Naive thymus-derived CD8-positive, alpha-beta T cell (primary cell): Measurements from ENCODE around the gene CACNA1C. TPM values are rescaled to one million over a fixed set of nuclear protein-coding genes. Genes with fewer than 3 reads are reported as not detected.
A peak's percentile ranks its signal among the peaks of the same experiment; 100 is the strongest.
"Not testable (repeated sequence)": the region's sequence is repeated elsewhere in the genome, so short reads cannot be mapped to it uniquely, and the experiment has no call there.

Experiments used
- ATAC-seq, 2 donors: fragments of 150-1000 bp; cut with Tn5 transposase in 1 of 2; sonication (Bioruptor Pico), chemical (Tn5 transposase) in 1 of 2; 1 replicate in 1 of 2; 2 replicates in 1 of 2; pipeline ENCODE4 v1.10.0; 2021; ENCODE audit warnings: mild to moderate bottlenecking in 2 of 2, moderate library complexity in 2 of 2
- POLR2A ChIA-PET: fragments of 350-600 bp; sonication (Branson Sonifier 250); formaldehyde crosslinking; loops from one replicate; lab custom pipeline; 2021; ENCODE audit warnings: antibody characterized with exemption; lab: Charles Lee
- DNase-seq, 10 donors: peaks; one replicate each; pipeline versions ENCODE4 v3.0.0 to v3.0.0-alpha.2; 2020 to 2022
- H3K27ac Mint-ChIP-seq, 10 donors: one replicate each; pipeline ENCODE4 v1.8.0; 2020 to 2022; ENCODE audit warnings: mild to moderate bottlenecking in 10 of 10, mixed read lengths in 10 of 10, moderate library complexity in 4 of 10, inconsistent platforms in 1 of 10
- H3K27me3 Mint-ChIP-seq, 5 donors: one replicate each; pipeline ENCODE4 v1.8.0; 2021 to 2022; ENCODE audit warnings: mixed read lengths in 5 of 5
- H3K36me3 Mint-ChIP-seq, 3 donors: one replicate each; pipeline ENCODE4 v1.8.0; 2020 to 2022; ENCODE audit warnings: mixed read lengths in 3 of 3, mild to moderate bottlenecking in 2 of 3, inconsistent platforms in 1 of 3
- H3K4me1 Mint-ChIP-seq, 4 donors: one replicate each; pipeline ENCODE4 v1.8.0; 2021 to 2022; ENCODE audit warnings: mixed read lengths in 4 of 4
- H3K4me3 Mint-ChIP-seq, 10 donors: one replicate each; pipeline ENCODE4 v1.8.0; 2020 to 2022; ENCODE audit warnings: mild to moderate bottlenecking in 10 of 10, mixed read lengths in 10 of 10, moderate library complexity in 6 of 10, inconsistent platforms in 1 of 10
- H3K9me3 Mint-ChIP-seq, 9 donors: one replicate each; pipeline ENCODE4 v1.8.0; 2020 to 2022; ENCODE audit warnings: mixed read lengths in 9 of 9, mild to moderate bottlenecking in 3 of 9, inconsistent platforms in 1 of 9, moderate library complexity in 1 of 9
- polyA plus RNA-seq, 3 donors: library from polyadenylated mRNA; unstranded; fragments of 300-500 nt; fragmentation: Illumina TruSeq; gene quantifications; one replicate each; pipeline ENCODE4 v1.2.3, GENCODE V29; 2021
- total RNA-seq, 8 experiments: library from RNA in 2 of 8; stranded (reverse) in 2 of 8; gene quantifications; one replicate each; pipeline ENCODE4 v1.2.3 and lab custom pipeline; 2021 to 2026

CACNA1C gene
- total and polyA plus RNA-seq, 5 experiments from 2014 or later: 0.05 to 0.21 (median 0.16) TPM

DNA sequence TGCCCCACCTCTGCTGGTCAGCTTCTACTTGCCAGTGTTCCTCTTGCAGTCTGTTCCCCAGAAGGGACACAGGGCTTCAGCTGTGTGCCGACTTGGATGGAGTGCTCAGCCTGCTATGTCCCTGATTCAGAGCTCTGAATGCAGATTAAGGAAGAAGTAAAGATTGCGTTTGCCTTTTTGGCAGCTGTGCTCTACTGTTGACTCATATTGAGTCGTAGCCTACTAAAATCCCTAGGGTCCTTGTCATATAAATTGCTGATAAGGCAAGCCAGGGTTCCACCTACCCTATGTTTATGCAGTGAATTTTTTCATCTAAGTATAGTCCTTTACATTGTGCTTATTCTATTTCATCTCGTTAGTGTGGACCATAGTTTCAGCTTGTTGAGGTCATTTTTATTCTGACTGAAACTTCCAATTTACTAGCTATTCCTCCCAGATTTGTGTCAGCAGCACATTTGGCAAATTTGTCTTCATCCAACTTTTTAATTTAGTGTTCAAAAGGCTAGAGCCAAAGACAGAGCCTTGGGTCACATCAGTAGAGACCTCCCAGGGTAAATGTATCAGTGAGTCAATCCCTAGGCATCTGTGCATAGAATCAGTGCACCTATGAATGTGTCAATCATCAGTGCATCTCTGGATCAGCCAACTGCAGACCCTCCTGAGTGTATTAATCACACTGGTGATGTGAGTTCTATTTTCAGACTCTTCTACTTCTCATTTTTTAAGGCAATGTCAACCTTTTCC is 31.9 kb downstream of the CACNA1C start:
- Mint-ChIP-seq H3K27me3 (peaks cover 0 to 6% (median 2%) of the 10 kb centered on the region in 5 donors), H3K9me3 (peaks cover 2 to 14% (median 7%) of the 10 kb centered on the region in 9 donors), H3K4me3 (no peak overlapping the region), H3K36me3 (peaks cover 0 to 3% (median 2%) of the 10 kb centered on the region in 3 donors), H3K4me1 (no peaks in the 10 kb centered on the region), H3K27ac (no peak overlapping the region)
- DNase-seq (no peak), ATAC-seq (no peak)
- POLR2A ChIA-PET: no interaction called here

DNA sequence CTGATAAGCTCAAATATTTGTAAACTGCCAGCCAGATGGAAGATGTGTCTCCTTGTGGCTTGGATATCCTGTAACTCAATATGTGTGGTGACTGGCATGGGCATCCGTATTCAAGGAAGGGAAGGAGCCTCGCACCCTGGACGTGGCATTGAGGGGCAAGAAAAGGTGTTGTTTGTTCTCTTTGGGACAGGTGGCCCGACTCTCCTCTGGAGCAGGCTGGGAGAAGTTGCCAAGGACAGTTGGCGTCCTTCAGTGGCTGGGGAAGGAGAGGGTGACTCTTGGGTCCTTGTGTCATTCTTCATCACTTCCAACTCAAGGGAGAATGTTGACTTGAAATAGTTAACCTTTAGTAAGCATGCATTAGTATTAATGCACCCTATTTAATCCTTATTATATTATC is 39.6 kb downstream of the CACNA1C start:
- Mint-ChIP-seq H3K4me1 (peaks cover 4 to 10% (median 8%) of the 10 kb centered on the region in 4 donors), H3K27ac (no peak overlapping the region), H3K4me3 (no peak overlapping the region), H3K36me3 (no peaks in the 10 kb centered on the region), H3K9me3 (no peaks in the 10 kb centered on the region), H3K27me3 (peaks cover 0 to 10% (median 1%) of the 10 kb centered on the region in 5 donors)
- no peak for ATAC-seq
- DNase-seq: no peak
- POLR2A ChIA-PET: no interaction called here

DNA sequence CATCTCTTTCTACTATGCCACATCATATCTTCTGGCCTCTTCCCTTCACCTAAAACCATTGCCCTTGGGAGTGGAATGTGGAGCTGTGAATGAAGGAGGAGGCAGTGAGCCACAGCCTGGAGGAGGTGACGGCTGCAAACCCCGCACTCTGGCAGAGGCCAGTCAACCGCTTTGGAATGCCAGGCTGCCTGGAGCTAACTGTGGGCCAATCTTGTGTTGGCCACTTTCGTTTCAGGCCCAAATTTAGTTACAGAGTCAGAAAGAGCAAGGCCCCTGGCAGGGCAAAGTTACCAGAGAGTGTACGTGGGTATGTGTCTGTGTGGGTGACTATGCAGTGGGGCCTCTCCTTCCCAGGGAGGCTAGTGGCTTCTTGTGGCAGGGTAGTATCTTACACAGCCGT is 40.1 kb downstream of the CACNA1C start:
- H3K27ac Mint-ChIP-seq: peak overlapping the region in 1 of 10 donors; percentile 61
- ATAC-seq (no peak), DNase-seq (no peak)
- H3K27me3 Mint-ChIP-seq: peaks cover 0 to 10% (median 1%) of the 10 kb centered on the region in 5 donors
- H3K9me3 Mint-ChIP-seq: no peaks in the 10 kb centered on the region
- no peaks in the 10 kb centered on the region for H3K36me3 Mint-ChIP-seq
- POLR2A ChIA-PET: no interaction called here
- peaks cover 4 to 10% (median 8%) of the 10 kb centered on the region in 4 donors for H3K4me1 Mint-ChIP-seq
- no peak overlapping the region for H3K4me3 Mint-ChIP-seq

DNA sequence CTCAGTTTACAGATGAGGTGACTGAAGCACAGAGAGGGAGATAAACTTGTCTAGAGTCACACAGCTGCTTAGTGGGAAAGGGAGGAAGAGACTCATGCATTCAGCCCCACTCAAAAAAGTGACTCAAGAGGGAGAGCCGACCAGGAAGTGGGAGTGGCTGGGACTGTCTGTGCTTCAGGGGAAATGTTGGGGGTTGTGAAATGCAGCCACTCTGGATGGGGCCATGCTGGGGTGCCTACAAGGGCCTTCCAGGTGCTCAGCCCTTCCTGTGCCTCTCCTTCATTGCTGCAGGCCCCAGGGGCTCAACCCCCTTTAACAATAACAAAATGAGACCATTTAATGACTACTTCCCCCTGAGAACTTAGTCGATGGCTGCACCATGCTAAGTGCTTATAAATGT is 41.8 kb downstream of the CACNA1C start:
- POLR2A ChIA-PET: no interaction called here
- ATAC-seq (no peak), DNase-seq (no peak)
- Mint-ChIP-seq H3K27me3 (peaks cover 0 to 18% (median 1%) of the 10 kb centered on the region in 5 donors), H3K4me1 (peaks cover 4 to 10% (median 8%) of the 10 kb centered on the region in 4 donors), H3K4me3 (no peak overlapping the region), H3K36me3 (no peaks in the 10 kb centered on the region), H3K9me3 (no peaks in the 10 kb centered on the region), H3K27ac (peak overlapping the region in 1 of 10 donors; percentile 51)

DNA sequence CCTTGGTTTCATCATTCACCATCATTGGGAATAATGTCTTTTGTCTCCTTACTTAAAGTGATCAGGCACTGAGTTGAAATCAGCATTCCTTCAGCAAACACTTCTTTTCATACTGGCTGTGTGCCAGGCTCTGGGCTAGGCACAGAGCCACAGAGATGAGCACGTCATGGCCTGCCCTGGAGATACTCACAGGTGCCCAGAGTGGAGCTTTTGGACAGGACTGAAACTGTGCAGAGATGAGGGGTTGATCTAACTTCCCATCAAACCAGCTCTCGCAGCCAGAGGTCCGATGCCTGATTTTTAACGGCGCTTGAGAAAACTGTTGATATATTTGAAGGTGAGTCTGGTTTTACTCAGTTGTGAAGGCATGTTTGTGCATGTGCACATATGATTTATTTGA is 43.1 kb downstream of the CACNA1C start:
- ATAC-seq: no peak
- H3K9me3 Mint-ChIP-seq: no peaks in the 10 kb centered on the region
- no peaks in the 10 kb centered on the region for H3K36me3 Mint-ChIP-seq
- POLR2A ChIA-PET: no interaction called here
- no peak for DNase-seq
- no peak overlapping the region for H3K4me3 Mint-ChIP-seq
- H3K27ac Mint-ChIP-seq: no peak overlapping the region
- peaks cover 4 to 10% (median 8%) of the 10 kb centered on the region in 4 donors for H3K4me1 Mint-ChIP-seq
- H3K27me3 Mint-ChIP-seq: peaks cover 0 to 18% (median 0%) of the 10 kb centered on the region in 5 donors

DNA sequence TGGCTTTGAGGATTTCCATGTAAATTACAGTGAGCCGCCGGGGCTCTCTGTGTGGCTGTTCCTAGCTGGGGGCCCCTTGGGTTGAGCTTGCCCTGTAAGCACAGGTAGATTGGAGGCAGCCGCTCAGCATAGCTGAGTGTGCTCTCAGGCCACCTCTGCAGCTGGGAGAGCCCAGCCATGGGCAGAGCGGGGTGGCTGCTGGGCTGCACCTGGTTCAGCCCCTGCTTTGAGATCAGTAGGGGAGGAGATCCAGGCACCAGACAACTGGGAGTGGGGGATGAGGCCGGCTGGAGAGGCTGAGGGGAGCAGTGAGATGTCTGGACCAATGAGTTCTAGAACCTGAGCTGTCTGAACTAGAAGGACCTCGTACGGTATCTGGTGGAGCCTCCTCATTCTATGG is 44.8 kb downstream of the CACNA1C start:
- H3K4me1 Mint-ChIP-seq: peaks cover 4 to 10% (median 8%) of the 10 kb centered on the region in 4 donors
- no peak for DNase-seq
- H3K27me3 Mint-ChIP-seq: peaks cover 0 to 9% (median 0%) of the 10 kb centered on the region in 5 donors
- no peaks in the 10 kb centered on the region for H3K9me3 Mint-ChIP-seq
- H3K4me3 Mint-ChIP-seq: no peak overlapping the region
- H3K36me3 Mint-ChIP-seq: no peaks in the 10 kb centered on the region
- POLR2A ChIA-PET: no interaction called here
- ATAC-seq: no peak
- H3K27ac Mint-ChIP-seq: no peak overlapping the region

DNA sequence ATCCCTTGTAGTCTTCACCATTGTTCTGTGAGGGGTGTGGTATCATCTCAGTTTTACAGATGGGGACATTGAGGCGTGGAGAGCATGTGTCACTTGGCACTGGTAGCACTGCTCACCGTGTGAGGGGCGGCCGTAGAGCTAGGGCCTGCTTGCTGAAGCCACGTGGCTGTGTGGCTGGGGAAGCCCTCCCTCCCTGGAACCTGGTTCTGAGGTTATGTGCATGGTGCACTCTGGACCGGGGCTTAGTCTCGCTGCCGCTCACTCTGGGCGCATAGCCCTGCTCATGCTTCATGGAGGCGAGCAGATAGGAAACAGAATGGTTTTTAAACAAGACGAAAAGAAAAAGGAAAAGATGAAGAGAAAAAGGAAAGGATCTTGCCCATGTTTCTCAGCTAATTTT is 46.1 kb downstream of the CACNA1C start:
- no peak for DNase-seq
- Mint-ChIP-seq H3K27me3 (peaks cover 0 to 9% (median 0%) of the 10 kb centered on the region in 5 donors), H3K27ac (no peak overlapping the region), H3K4me3 (no peak overlapping the region), H3K9me3 (no peaks in the 10 kb centered on the region), H3K36me3 (no peaks in the 10 kb centered on the region), H3K4me1 (peaks cover 4 to 10% (median 8%) of the 10 kb centered on the region in 4 donors)
- ATAC-seq: no peak
- POLR2A ChIA-PET: no interaction called here

DNA sequence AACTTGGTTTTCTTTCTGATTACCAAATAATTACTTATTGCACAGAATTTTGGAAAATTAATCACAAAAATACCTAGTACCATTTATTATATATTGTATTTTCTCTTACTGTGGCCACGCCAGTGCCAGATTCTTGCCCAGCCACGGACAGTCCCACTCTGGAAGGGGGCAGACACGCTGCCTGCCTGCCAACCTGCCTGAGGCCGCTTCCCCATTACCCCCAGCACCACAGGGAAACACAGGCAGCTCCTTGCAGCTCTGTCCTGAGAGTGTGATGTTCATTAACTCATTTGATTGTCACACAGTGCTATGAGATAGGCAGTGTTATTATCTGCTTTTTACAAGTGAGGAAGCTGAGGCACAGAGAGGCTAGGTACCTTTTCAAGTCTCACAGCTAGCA is 46.8 kb downstream of the CACNA1C start:
- peaks cover 0 to 5% (median 2%) of the 10 kb centered on the region in 4 donors for H3K4me1 Mint-ChIP-seq
- DNase-seq (no peak), ATAC-seq (no peak)
- no peak overlapping the region for H3K27ac Mint-ChIP-seq
- POLR2A ChIA-PET: no interaction called here
- H3K9me3 Mint-ChIP-seq: no peaks in the 10 kb centered on the region
- peaks cover 0 to 9% (median 0%) of the 10 kb centered on the region in 5 donors for H3K27me3 Mint-ChIP-seq
- H3K4me3 Mint-ChIP-seq: no peak overlapping the region
- H3K36me3 Mint-ChIP-seq: no peaks in the 10 kb centered on the region

DNA sequence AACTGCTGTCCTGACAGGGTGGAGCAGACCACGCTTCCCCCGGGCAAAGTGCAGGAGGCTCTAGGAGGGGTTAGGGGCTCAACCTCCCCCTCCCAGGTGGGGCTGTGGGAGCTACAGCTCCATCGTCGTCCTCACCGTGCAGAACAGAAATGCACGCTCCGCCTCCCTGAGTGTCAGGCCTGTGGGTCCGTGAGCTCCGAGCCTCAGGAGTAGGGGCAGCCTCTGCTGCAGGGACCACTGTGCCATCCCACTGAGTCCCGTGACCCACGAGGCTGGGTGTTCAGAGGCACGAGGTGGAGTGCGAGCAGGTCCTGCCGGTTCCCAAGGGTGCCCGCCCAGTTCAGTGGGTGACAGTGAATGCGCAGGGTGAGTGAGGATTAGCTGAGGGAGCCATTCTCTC is 48.6 kb downstream of the CACNA1C start:
- H3K27ac Mint-ChIP-seq: no peak overlapping the region
- no peaks in the 10 kb centered on the region for H3K36me3 Mint-ChIP-seq
- POLR2A ChIA-PET: no interaction called here
- no peaks in the 10 kb centered on the region for H3K4me1 Mint-ChIP-seq
- H3K27me3 Mint-ChIP-seq: peaks cover 0 to 9% (median 4%) of the 10 kb centered on the region in 5 donors
- ATAC-seq: no peak
- no peaks in the 10 kb centered on the region for H3K9me3 Mint-ChIP-seq
- no peak overlapping the region for H3K4me3 Mint-ChIP-seq
- DNase-seq: no peak

DNA sequence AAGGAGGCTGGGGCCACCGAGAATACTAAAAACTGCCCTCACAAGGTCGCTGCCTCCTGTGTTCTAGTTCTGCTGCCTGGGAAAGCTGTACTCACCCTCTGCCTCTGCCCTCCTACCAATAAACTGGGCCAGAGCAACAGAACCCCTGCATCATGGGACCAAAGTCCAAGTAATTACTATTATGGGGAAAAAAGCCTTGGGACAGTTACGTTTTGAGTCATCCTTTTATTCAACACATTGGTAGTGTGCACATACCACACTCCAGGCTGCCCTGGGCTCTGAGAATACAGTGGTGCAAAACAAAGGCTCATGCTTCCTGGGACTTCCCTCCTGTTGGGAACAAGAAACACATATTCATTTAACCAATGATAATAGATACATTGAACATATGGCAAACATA is 49.0 kb downstream of the CACNA1C start:
- no peak for ATAC-seq
- H3K9me3 Mint-ChIP-seq: no peaks in the 10 kb centered on the region
- DNase-seq: no peak
- POLR2A ChIA-PET: no interaction called here
- H3K27ac Mint-ChIP-seq: no peak overlapping the region
- no peaks in the 10 kb centered on the region for H3K36me3 Mint-ChIP-seq
- no peaks in the 10 kb centered on the region for H3K4me1 Mint-ChIP-seq
- H3K27me3 Mint-ChIP-seq: peaks cover 0 to 9% (median 4%) of the 10 kb centered on the region in 5 donors
- no peak overlapping the region for H3K4me3 Mint-ChIP-seq

DNA sequence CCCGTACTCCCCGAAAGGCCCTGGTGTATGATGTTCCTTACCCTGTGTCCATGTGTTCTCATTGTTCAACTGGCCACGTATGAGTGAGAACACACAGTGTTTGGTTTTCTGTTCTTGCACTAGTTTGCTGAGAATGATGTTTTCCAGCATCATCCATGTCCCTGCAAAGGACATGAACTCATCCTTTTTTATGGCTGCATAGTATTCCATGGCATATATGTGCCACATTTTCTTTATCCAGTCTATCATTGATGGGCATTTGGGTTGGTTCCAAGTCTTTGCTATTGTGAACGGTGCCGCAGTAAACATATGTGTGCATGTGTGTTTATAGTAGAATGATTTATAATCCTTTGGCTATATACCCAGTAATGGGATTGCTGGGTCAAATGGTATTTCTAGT is 49.9 kb downstream of the CACNA1C start:
- POLR2A ChIA-PET: not testable (repeated sequence)
- H3K27ac Mint-ChIP-seq: peak overlapping the region in 1 of 10 donors; percentile 22

DNA sequence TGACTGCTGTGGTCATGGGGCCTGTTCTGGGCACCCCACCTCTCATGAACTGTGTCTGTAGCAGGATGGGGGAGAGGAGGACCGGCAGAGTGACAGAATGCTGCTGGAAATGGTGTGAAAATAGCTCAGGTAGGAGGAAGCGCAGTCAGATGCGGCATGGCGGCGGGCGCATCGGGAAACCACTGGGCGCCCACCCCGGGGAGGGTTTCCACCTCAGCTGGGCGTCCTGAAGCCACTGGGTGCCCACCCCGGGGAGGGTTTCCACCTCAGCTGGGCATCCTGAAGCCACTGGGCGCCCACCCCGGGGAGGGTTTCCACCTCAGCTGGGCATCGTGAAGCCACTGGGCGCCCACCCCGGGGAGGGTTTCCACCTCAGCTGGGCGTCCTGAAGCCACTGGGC is 52.6 kb downstream of the CACNA1C start:
- H3K27me3 Mint-ChIP-seq: peaks cover 0 to 11% (median 4%) of the 10 kb centered on the region in 5 donors
- ATAC-seq, H3K9me3 Mint-ChIP-seq, H3K36me3 Mint-ChIP-seq, DNase-seq, H3K4me3 Mint-ChIP-seq, POLR2A ChIA-PET, H3K27ac Mint-ChIP-seq, H3K4me1 Mint-ChIP-seq: not testable (repeated sequence)

More for the DNA sequence above, 49.9 kb downstream of the CACNA1C start:
- not testable (repeated sequence) for DNase-seq, H3K4me3 Mint-ChIP-seq, H3K4me1 Mint-ChIP-seq, ATAC-seq, H3K36me3 Mint-ChIP-seq, H3K9me3 Mint-ChIP-seq, H3K27me3 Mint-ChIP-seq

DNA sequence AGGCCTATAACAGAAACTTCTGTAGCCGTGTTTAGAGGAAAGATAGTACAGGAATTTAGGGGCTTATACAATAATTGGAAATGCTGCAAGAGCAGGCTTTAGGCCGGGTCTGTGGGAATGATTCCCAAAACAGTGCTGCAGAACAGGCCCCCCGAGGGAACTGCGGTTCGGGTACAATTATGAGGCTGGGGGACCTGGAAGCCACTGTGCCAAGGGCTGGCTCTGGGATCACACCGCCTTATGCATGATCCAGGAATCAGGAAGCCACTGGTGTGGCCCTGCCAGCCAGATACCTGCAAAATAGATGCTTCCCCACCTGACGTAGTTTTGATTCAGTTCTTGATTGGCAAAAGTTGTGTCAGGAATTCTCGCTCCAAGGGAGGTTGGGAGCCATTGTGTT is 55.4 kb downstream of the CACNA1C start:
- Mint-ChIP-seq H3K27me3 (peaks cover 0 to 11% (median 4%) of the 10 kb centered on the region in 5 donors), H3K36me3 (no peaks in the 10 kb centered on the region), H3K4me1 (no peaks in the 10 kb centered on the region), H3K4me3 (no peak overlapping the region), H3K9me3 (no peaks in the 10 kb centered on the region), H3K27ac (no peak overlapping the region)
- no peak for DNase-seq
- POLR2A ChIA-PET: no interaction called here
- ATAC-seq: no peak
